GM15510 (cell line): Measurements from ENCODE around the gene NDUFV1.

Experiments
- POLR2A ChIP-seq: IDR thresholded peaks from 3 replicates; pipeline ENCODE4 v1.6.1; 2011; ENCODE audit warnings: borderline replicate concordance; ENCODE audit not compliant: insufficient read length; ENCODE audit errors: extremely low read depth

Gene NDUFV1

GRCh38 chr11:67616431-67617242 lies 9.9 kb downstream of the NDUFV1 start:
- TF ChIP-seq POLR2A: no peak

DNA sequence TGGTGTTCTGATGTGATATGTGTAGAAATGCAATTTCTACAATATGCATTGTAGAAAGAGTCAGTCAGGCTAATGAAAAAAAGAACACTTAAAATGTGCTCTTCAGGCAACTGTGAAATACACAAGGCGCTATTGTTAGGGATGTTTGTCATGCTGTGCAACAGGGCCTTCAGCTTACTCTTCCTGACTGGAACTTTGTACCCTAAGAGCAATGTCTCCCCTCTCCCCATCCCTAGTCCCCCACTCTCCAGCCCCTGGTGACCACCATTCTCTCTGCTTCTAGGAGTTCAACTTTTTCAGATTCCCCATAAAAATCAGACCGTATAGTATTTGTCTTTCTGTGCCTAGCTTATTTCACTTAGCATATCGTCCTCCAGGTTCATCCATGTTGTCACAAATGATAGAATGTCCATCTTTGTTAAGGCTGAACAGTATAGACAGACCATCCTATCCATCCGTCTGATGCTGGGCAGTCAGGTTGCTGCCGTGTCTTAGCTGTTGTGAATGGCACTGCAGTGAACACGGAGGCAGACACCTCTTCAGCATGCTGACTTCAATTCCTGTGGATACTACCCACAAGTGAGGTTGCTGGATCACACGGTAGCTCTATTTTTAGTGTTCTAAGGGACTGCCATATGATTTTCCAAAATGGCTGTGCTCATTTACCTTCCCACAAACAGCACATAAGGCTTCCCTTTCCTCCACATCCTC lies 10.7 kb downstream of the NDUFV1 start:
- TF ChIP-seq POLR2A: no peak

- TF ChIP-seq POLR2A: no peak
Measured at GRCh38 chr11:67626970-67627369, 20.2 kb downstream of the NDUFV1 start.

DNA sequence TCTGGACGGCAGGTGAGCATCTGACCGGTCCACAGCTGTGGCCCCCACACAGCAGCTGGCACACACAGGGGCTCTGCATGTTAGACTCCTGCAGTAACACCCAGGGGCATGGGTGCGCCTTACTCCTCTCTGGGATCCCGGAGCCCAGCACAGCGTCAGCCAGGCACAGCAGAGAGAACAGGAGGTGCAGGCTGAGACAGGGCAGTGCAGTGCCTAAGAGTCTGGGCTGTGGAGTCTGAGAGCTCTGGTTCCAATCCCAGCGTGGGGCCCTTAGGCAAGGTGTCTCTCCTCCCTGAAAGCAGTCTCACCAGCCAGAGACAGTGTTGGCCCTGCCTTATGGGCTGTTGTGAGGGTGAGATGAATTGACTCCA lies 20.7 kb downstream of the NDUFV1 start:
- TF ChIP-seq POLR2A: no peak

- no peak for TF ChIP-seq POLR2A
Measured at GRCh38 chr11:67627812-67628624, 21.3 kb downstream of the NDUFV1 start.

DNA sequence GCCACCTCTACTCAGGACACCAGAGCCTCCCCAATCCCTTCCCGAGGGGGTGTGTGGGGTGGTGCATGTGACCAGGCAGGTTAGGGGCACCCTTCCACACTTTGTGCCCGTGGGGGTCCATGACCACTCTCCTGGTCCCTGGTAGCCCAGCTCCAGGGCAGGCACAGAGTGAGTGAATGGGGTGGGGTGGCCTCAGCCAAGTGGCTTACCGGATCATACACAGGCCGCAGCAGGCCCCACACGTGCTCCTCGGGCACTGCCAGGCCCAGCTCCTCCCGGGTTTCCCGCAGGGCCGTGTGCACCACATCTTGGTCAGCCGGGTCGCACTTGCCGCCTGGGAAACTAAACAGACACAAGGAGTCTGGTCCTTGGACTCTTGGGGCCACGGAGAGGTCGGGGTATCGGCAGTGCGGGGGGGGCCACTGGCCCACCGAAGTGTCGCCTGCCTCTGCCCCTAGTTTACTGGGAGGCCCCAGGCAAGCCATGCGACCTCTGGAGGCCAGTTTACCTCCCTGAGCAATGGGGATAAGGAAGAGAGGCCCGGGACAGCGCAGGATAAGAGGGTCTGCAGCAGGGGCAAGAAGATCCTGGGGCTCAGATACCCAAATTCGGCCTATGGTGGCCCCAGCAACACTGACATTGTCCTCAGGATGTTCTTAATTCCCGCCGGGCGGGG lies 22.1 kb downstream of the NDUFV1 start:
- no peak for TF ChIP-seq POLR2A

DNA sequence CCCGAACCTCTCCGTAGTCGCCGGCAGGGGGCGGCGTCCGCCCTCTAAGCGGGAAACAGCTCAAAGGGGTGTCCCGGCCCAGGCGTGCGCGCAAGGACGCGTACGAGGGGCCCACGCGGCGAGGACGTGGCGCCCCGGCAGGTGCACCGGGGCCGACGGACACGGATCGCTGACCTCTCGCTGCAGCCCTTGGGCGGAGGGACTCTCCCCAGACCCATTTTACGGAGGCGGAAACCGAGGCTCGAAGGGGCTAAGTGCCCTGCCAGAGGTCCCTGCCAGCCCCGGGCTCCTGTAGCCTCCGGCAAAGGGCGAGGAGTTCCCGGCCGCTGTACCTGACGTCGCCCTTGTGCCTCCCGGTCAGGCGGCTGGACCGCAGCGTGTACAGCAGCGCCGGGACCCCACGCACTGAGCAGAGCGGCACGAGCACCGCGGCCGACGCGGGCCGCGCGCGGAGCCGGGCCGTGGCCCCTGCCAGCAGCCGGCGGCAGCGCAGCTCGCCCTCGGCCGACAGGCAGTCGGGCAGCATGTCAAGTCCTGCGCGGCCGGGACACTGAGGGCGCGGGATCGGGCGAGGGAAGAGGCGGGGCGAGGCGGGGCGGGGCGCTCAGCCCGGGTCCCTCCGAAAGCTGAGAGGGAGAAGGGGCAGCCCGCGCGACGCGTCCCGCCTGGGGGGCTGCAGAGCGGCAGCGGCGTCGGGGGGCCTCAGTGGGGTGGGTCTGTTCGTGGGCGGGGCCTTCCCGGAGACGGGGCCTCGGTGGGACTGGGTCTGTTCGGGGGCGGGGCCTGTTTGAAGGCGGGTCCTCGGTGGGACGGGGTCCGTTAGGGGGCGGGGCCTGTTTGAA lies 22.9 kb downstream of the NDUFV1 start, which contains the start of gene NUDT8:
TSS of gene NUDT8 (minus strand) at position 552 of the 842 bp plus-strand sequence. CDS start at position 526, 26 bp downstream.
- peak; percentile 72 for TF ChIP-seq POLR2A

GRCh38 chr11:67630228-67630942 lies 23.6 kb downstream of the NDUFV1 start:
- TF ChIP-seq POLR2A: peak; percentile 71

- TF ChIP-seq POLR2A: no peak
Measured at GRCh38 chr11:67630943-67631331, 24.2 kb downstream of the NDUFV1 start.

DNA sequence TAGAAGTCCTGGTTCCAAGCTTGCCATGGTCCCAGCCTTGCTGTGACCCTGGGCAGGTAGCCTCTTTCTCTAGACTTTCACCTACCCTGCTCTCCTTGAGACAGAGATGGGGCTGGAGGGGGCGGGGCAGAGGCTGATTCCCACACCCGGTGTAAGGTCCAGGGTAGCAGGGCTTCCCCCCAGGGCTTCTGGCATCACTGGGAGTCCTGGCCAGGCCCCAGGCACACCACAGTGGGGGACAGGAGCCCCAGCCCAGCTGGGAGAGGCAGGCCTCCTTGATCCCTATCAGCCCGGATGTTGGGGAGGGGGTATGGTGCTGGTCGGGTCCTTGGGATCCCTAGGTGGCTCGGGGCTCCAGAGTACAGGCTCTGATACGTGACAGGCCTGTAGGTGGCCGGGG lies 24.7 kb downstream of the NDUFV1 start:
- TF ChIP-seq POLR2A: no peak

GRCh38 chr11:67631853-67632174 lies 25.1 kb downstream of the NDUFV1 start:
- TF ChIP-seq POLR2A: no peak

DNA sequence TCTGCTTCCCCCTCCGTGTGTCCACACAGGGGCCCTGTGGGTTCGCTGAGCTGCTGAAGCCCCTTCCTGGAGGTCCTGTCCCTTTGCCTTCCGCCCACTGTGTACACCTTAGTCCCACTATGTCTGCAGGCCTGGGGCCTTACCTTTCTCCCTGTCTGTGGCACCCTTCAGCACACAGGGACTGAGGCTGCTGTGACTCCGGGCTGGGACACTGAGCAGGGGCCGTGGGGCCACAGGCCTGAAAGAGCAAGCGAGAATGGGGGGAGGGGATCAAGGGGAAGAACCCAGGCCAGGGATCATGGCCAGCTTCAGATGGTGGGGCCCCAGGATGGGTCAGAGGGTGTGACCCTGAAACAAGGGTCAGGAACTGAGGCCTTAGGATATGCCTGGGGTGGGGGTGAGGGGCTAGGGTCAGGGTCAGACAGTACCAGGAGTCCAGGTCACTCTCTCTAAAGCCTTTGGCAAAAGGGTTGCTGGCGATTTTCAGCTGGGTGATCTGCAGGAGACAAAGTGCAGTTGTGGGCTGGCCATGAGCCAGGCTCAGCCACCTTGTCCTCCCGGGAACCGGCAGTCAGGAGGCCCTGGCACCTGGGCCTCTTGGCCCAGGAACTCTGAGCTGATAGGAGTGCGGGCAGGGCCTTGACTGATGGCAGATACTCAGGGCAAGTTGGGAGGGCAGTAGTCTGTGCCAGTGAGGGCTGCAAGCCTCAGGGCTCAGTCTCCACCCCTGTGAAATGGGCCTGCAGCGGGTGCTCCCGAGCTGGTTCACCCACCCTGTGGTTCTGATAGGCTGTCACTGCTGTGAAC lies 25.6 kb downstream of the NDUFV1 start:
- no peak for TF ChIP-seq POLR2A

GRCh38 chr11:67632982-67633755 lies 26.4 kb downstream of the NDUFV1 start:
- no peak for TF ChIP-seq POLR2A
